ENCODE results near the gene SUFU.
"Not testable (repeated sequence)": the region's sequence is repeated elsewhere in the genome, so short reads cannot be mapped to it uniquely, and the experiment has no call there.

The SUFU gene

DNA sequence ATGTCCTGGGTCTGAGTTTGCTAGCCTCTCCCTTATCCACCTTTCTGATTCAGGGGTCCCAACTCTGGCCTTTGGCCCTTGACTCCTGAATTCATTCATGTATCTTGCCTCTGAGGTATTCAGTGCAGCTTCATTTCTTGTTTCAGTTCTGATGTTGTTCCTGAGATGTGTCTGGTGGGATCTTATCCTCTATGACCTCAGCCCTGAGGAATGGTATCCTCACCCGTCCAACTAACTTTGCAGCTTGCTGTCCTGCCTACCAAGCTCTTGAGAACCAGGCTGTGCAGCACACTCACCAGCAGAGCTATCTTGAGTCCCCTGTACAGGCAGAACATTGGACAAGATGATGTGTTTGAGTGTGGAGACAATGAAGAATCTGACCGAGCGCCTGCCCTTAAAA is 13.8 kb downstream of the SUFU start:
- H3K4me3 ChIP-seq (ENCODE audit: insufficient read length, low read depth): no peak overlapping the region
- no peaks in the 10 kb centered on the region for H3K9me3 ChIP-seq (ENCODE audit: insufficient read depth, low read length)
- TF ChIP-seq YY1 (IDR thresholded peaks at IDR 0.05; ENCODE audit: insufficient read depth, insufficient read length) (no peak), SUZ12 (IDR thresholded peaks at IDR 0.05; ENCODE audit: extremely low read depth, insufficient read depth, insufficient read length) (no peak)
- H3K27me3 ChIP-seq (ENCODE audit: insufficient read depth, insufficient read length): no peaks in the 10 kb centered on the region
- peaks cover 19% of the 10 kb centered on the region for H3K36me3 ChIP-seq (ENCODE audit: insufficient read depth, insufficient read length, low read length)
- no peak overlapping the region for H3K9ac ChIP-seq (ENCODE audit: insufficient read length, low read depth)
- peaks cover 3% of the 10 kb centered on the region for H3K4me1 ChIP-seq (ENCODE audit: insufficient read depth, insufficient read length)
- DNase-seq (ENCODE audit: low read depth, low spot score): no peak

DNA sequence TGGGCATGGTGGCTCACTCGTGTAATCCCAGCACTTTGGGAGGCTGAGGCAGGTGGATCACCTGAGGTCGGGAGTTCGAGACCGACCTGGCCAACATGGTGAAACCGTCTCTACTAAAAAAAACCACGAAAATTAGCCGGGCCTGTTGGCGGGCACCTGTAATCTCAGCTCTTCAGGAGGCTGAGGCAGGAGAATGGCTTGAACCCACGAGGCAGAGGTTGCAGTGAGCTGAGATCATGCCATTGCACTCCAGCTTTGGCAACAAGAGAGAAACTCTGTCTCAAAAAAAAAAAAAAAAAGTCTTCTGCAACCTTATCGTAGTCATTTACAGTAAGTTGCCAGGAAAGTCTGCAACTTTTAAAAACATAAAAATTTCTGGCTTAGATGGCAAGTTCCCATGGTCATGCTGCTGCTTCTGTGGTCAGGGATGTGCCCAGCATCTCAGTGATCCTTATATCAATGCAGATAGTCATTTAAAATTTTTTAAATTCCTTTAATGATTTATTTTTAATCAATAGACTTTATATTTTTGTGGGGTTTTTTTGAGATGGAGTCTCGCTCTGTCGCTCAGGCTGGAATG is 15.6 kb downstream of the SUFU start:
- Histone ChIP-seq H3K4me3 (ENCODE audit: insufficient read length, low read depth) (no peak overlapping the region), H3K9ac (ENCODE audit: insufficient read length, low read depth) (no peak overlapping the region), H3K36me3 (ENCODE audit: insufficient read depth, insufficient read length, low read length) (peaks cover 9% of the 10 kb centered on the region), H3K27me3 (ENCODE audit: insufficient read depth, insufficient read length) (no peaks in the 10 kb centered on the region), H3K4me1 (ENCODE audit: insufficient read depth, insufficient read length) (peaks cover 3% of the 10 kb centered on the region), H3K9me3 (ENCODE audit: insufficient read depth, low read length) (no peaks in the 10 kb centered on the region)
- no peak for TF ChIP-seq YY1 (IDR thresholded peaks at IDR 0.05; ENCODE audit: insufficient read depth, insufficient read length)
- no peak for TF ChIP-seq SUZ12 (IDR thresholded peaks at IDR 0.05; ENCODE audit: extremely low read depth, insufficient read depth, insufficient read length)
- no peak for TF ChIP-seq ZNF274 (IDR thresholded peaks at IDR 0.05; ENCODE audit: low read depth, low read length)
- DNase-seq (ENCODE audit: low read depth, low spot score): no peak

- DNase-seq (ENCODE audit: low read depth, low spot score): no peak
- Histone ChIP-seq H3K9me3 (ENCODE audit: insufficient read depth, low read length) (no peaks in the 10 kb centered on the region), H3K27me3 (ENCODE audit: insufficient read depth, insufficient read length) (no peaks in the 10 kb centered on the region), H3K4me1 (ENCODE audit: insufficient read depth, insufficient read length) (no peaks in the 10 kb centered on the region), H3K36me3 (ENCODE audit: insufficient read depth, insufficient read length, low read length) (peaks cover 11% of the 10 kb centered on the region), H3K4me3 (ENCODE audit: insufficient read length, low read depth) (no peak overlapping the region), H3K9ac (ENCODE audit: insufficient read length, low read depth) (no peak overlapping the region)
- no peak for TF ChIP-seq SUZ12 (IDR thresholded peaks at IDR 0.05; ENCODE audit: extremely low read depth, insufficient read depth, insufficient read length)
- no peak for TF ChIP-seq YY1 (IDR thresholded peaks at IDR 0.05; ENCODE audit: insufficient read depth, insufficient read length)
- TF ChIP-seq ZNF274 (IDR thresholded peaks at IDR 0.05; ENCODE audit: low read depth, low read length): no peak
Observed at GRCh38 chr10:102522874-102523249, 19.1 kb downstream of the SUFU start.

GRCh38 chr10:102523250-102524029 is 19.7 kb downstream of the SUFU start:
- H3K36me3 ChIP-seq (ENCODE audit: insufficient read depth, insufficient read length, low read length): peaks cover 11% of the 10 kb centered on the region
- no peaks in the 10 kb centered on the region for H3K27me3 ChIP-seq (ENCODE audit: insufficient read depth, insufficient read length)
- no peak overlapping the region for H3K4me3 ChIP-seq (ENCODE audit: insufficient read length, low read depth)
- no peak for DNase-seq (ENCODE audit: low read depth, low spot score)
- no peaks in the 10 kb centered on the region for H3K4me1 ChIP-seq (ENCODE audit: insufficient read depth, insufficient read length)
- no peak overlapping the region for H3K9ac ChIP-seq (ENCODE audit: insufficient read length, low read depth)
- H3K9me3 ChIP-seq (ENCODE audit: insufficient read depth, low read length): no peaks in the 10 kb centered on the region
- TF ChIP-seq ZNF274 (IDR thresholded peaks at IDR 0.05; ENCODE audit: low read depth, low read length) (no peak), SUZ12 (IDR thresholded peaks at IDR 0.05; ENCODE audit: extremely low read depth, insufficient read depth, insufficient read length) (no peak), YY1 (IDR thresholded peaks at IDR 0.05; ENCODE audit: insufficient read depth, insufficient read length) (no peak)

DNA sequence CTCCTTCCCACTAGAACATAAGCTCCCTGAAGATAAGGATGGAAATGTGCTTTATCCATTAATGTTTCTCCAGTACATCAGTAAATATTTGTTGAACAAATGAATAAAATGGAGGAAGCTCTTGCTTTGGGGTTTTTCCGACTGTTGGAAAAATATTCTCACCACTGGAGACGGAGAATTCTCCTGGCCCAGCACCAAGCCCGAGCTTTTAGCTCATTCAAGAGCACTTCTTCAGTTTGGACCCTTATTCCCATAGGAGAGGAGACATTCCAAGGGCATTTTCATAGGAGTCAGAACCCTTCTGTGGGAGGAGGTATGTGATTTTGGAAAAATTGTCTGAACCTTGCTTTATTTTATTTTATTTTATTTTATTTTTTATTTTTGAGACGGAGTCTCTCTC is 21.0 kb downstream of the SUFU start:
- H3K4me3 ChIP-seq (ENCODE audit: insufficient read length, low read depth): no peak overlapping the region
- H3K9me3 ChIP-seq (ENCODE audit: insufficient read depth, low read length): no peaks in the 10 kb centered on the region
- H3K36me3 ChIP-seq (ENCODE audit: insufficient read depth, insufficient read length, low read length): peaks cover 11% of the 10 kb centered on the region
- DNase-seq (ENCODE audit: low read depth, low spot score): no peak
- no peak overlapping the region for H3K9ac ChIP-seq (ENCODE audit: insufficient read length, low read depth)
- H3K4me1 ChIP-seq (ENCODE audit: insufficient read depth, insufficient read length): no peaks in the 10 kb centered on the region
- H3K27me3 ChIP-seq (ENCODE audit: insufficient read depth, insufficient read length): no peaks in the 10 kb centered on the region
- no peak for TF ChIP-seq SUZ12 (IDR thresholded peaks at IDR 0.05; ENCODE audit: extremely low read depth, insufficient read depth, insufficient read length)
- TF ChIP-seq ZNF274 (IDR thresholded peaks at IDR 0.05; ENCODE audit: low read depth, low read length): no peak

DNA sequence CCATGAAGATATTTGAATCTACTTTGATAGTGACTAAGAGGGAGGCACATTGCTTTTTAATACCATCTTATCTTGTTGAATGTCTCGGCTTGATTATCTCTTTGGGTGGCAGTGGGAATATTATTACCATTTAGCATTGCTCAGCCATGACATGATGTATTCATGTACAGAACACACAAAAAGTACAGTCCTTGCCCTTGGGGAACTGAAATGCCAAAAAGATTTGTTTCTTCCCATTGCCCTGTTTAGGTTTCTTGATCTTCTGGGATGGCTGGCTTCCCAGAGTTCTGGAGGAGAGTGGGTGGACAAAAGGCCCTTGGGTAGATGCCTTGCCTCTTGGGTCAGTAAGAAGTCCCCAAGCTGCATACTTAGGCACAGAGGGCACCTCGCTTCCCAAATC is 23.8 kb downstream of the SUFU start:
- Histone ChIP-seq H3K4me3 (ENCODE audit: insufficient read length, low read depth) (no peak overlapping the region), H3K9ac (ENCODE audit: insufficient read length, low read depth) (no peak overlapping the region), H3K9me3 (ENCODE audit: insufficient read depth, low read length) (no peaks in the 10 kb centered on the region), H3K4me1 (ENCODE audit: insufficient read depth, insufficient read length) (no peaks in the 10 kb centered on the region), H3K36me3 (ENCODE audit: insufficient read depth, insufficient read length, low read length) (peaks cover 7% of the 10 kb centered on the region), H3K27me3 (ENCODE audit: insufficient read depth, insufficient read length) (no peaks in the 10 kb centered on the region)
- DNase-seq (ENCODE audit: low read depth, low spot score): no peak
- TF ChIP-seq ZNF274 (IDR thresholded peaks at IDR 0.05; ENCODE audit: low read depth, low read length) (no peak), SUZ12 (IDR thresholded peaks at IDR 0.05; ENCODE audit: extremely low read depth, insufficient read depth, insufficient read length) (no peak), YY1 (IDR thresholded peaks at IDR 0.05; ENCODE audit: insufficient read depth, insufficient read length) (no peak)

DNA sequence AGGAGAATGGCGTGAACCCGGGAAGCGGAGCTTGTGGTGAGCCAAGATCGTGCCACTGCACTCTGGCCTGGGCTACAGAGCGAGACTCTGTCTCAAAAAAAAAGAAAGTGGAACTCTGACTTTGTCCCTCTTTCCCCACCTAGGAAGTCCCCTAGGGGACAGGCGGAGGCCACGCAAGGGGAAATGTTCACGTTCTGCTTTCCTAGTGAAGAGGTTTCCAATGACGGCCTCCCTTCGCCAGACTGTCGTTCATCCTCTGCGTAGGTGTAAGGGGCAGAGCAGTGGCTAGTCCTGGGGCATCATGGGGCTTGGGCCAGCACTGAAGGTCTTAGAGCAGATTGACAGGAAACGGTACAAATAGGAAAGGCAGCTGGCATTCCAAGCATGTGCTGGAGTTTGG is 30.6 kb downstream of the SUFU start:
- Histone ChIP-seq H3K36me3 (ENCODE audit: insufficient read depth, insufficient read length, low read length) (peaks cover 8% of the 10 kb centered on the region), H3K4me3 (ENCODE audit: insufficient read length, low read depth) (no peak overlapping the region), H3K9me3 (ENCODE audit: insufficient read depth, low read length) (no peaks in the 10 kb centered on the region), H3K27me3 (ENCODE audit: insufficient read depth, insufficient read length) (no peaks in the 10 kb centered on the region), H3K9ac (ENCODE audit: insufficient read length, low read depth) (no peak overlapping the region), H3K4me1 (ENCODE audit: insufficient read depth, insufficient read length) (no peaks in the 10 kb centered on the region)
- TF ChIP-seq ZNF274 (IDR thresholded peaks at IDR 0.05; ENCODE audit: low read depth, low read length): no peak
- TF ChIP-seq YY1 (IDR thresholded peaks at IDR 0.05; ENCODE audit: insufficient read depth, insufficient read length): no peak
- TF ChIP-seq SUZ12 (IDR thresholded peaks at IDR 0.05; ENCODE audit: extremely low read depth, insufficient read depth, insufficient read length): no peak
- no peak for DNase-seq (ENCODE audit: low read depth, low spot score)

- not testable (repeated sequence) for H3K4me1 ChIP-seq (ENCODE audit: insufficient read depth, insufficient read length); H3K4me3 ChIP-seq (ENCODE audit: insufficient read length, low read depth); DNase-seq (ENCODE audit: low read depth, low spot score); H3K9ac ChIP-seq (ENCODE audit: insufficient read length, low read depth); H3K27me3 ChIP-seq (ENCODE audit: insufficient read depth, insufficient read length); H3K9me3 ChIP-seq (ENCODE audit: insufficient read depth, low read length); H3K36me3 ChIP-seq (ENCODE audit: insufficient read depth, insufficient read length, low read length)
Observed at GRCh38 chr10:102534966-102535365, 31.2 kb downstream of the SUFU start.
